ENCODE measurements around the gene KRT33B. TPM values are rescaled to one million over a fixed set of nuclear protein-coding genes. Genes with fewer than 3 reads are reported as not detected.

The KRT33B gene
- total and polyA plus RNA-seq, 2 of the 8 experiments (the other 6 are each of a cell fraction or from before 2014, with no cell fraction given) = not detected

DNA sequence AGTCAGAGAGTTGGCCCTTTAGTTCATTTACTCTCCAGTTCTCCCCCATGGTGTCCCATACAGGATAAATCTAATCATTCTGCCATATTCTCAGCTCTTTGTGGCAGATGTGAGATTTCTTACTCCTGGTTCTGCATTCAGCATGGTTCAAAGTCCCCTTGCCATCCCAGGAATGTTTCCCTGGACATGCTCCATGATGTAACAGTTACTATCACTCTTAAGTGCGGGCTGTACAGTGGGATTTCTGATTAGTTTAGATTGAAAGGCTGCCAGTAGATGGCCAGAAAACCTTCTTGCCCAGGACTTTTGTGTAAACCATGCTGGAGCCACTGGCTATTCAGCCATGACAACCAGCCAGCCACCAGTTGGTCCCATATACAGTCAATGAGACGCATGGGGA, 44.4 kb upstream of the KRT33B start (continued):
- no peak for TF ChIP-seq RBBP5 (IDR thresholded peaks at IDR 0.05; ENCODE audit: borderline replicate concordance, low read depth, low read length)
- no peak for TF ChIP-seq HDAC6 (IDR thresholded peaks at IDR 0.05; ENCODE audit: low read depth, low read length)
- TF ChIP-seq, protein P1, sequence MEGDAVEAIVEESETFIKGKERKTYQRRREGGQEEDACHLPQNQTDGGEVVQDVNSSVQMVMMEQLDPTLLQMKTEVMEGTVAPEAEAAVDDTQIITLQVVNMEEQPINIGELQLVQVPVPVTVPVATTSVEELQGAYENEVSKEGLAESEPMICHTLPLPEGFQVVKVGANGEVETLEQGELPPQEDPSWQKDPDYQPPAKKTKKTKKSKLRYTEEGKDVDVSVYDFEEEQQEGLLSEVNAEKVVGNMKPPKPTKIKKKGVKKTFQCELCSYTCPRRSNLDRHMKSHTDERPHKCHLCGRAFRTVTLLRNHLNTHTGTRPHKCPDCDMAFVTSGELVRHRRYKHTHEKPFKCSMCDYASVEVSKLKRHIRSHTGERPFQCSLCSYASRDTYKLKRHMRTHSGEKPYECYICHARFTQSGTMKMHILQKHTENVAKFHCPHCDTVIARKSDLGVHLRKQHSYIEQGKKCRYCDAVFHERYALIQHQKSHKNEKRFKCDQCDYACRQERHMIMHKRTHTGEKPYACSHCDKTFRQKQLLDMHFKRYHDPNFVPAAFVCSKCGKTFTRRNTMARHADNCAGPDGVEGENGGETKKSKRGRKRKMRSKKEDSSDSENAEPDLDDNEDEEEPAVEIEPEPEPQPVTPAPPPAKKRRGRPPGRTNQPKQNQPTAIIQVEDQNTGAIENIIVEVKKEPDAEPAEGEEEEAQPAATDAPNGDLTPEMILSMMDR (IDR thresholded peaks at IDR 0.05; ENCODE audit: control extremely low read depth in 1 of 3, insufficient read depth in 1 of 3, low read depth in 1 of 3, low read length in 3 of 3) = no peak
- no peak for TF ChIP-seq CBX5 (IDR thresholded peaks at IDR 0.05; ENCODE audit: low read depth, low read length)
